Endometrial microvascular endothelial cells (primary cell): ENCODE results near the gene TBC1D22B. TPM values are rescaled to one million over a fixed set of nuclear protein-coding genes. Genes with fewer than 3 reads are reported as not detected.

ENCODE experiments used
- in situ Hi-C: cut with HindIII; loops from 2 replicates; pipeline ENCODE4 v1.10.0; 2017; ENCODE audit warnings: low sequenced_read_pairs, low pct_unique_long_range_greater_than_20kb; ENCODE audit errors: inconsistent ontology term
- total RNA-seq: library from RNA; depleted of rRNA; stranded (reverse); fragments of >200 nt; gene quantifications from one replicate; pipeline ENCODE4 v1.2.3, GENCODE V29; 2015; ENCODE audit errors: inconsistent ontology term

Gene TBC1D22B, protein sequence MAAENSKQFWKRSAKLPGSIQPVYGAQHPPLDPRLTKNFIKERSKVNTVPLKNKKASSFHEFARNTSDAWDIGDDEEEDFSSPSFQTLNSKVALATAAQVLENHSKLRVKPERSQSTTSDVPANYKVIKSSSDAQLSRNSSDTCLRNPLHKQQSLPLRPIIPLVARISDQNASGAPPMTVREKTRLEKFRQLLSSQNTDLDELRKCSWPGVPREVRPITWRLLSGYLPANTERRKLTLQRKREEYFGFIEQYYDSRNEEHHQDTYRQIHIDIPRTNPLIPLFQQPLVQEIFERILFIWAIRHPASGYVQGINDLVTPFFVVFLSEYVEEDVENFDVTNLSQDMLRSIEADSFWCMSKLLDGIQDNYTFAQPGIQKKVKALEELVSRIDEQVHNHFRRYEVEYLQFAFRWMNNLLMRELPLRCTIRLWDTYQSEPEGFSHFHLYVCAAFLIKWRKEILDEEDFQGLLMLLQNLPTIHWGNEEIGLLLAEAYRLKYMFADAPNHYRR
- 15.4 TPM for total RNA-seq

DNA sequence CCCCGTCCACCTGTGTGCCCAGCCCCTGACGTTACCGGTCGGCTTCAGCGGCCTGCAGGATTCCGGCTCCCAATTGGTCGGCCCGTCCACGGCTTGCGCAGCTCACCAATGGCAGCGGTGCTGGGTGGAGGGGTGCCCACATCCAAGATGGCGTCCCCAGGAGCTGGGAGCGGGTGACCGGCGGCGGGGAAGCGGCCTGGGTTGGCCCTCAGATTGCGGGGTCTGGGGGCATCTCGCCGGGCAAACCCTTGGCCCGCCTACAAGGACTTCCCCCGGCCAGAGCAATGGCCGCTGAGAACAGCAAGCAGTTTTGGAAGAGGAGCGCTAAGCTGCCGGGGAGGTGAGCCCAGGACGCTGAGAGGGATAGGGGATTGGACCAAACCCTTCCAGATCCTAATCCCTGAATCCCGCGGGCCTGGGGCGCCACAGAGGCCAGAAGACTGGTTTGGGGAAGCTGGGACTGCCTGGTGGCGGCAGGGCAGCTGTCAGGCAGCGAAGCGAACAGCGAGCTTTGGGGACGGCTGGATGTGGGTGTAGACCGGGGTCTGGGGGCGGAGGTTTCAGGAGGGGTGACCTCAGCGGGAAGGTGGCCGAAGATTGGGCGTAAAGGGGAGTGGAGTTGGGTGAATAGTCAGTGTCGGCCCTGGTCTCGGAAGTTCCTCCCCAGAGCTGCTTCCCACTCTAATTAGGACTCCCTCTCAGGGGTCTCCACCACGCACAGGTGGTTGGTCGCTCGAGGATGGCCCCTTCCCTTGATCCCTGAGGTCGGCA is at the start of gene TBC1D22B, which contains the start of gene TMEM217:
Gene TBC1D22B (plus strand): TSS at position 139 of the 771 bp plus-strand sequence. CDS start 146 bp downstream, at position 285.
Gene TMEM217 (minus strand): TSS at position 511 of the 771 bp plus-strand sequence. CDS start 39,114 bp downstream, outside the sequence.
- in situ Hi-C loops: no loop called here

DNA sequence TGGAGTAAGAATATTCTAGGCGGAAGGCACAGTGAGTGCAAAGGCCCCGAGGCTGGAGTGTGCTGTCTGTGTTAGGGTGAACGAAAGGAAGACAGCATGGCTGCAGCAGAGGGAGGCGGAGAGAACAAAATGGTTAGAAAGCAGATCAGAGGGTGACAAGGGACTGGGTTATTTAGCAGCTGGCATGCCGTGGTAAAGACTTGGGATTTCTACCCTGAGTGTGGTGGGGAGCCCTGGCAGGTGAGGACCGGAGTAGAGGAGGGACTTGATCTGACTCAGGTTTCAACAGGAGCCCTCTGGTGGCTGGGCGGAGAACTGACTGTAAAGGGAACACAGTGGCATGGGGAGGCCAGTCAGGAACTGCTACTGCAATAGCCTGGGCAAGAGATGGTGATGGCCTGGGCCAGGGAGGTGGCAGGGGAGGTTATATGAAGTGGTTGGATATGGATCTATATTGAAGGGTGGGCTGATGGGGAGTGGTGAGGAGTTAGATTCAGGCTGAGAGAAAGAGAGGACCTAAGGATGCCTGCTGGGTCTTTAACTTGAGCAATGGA is 49.6 kb upstream of the TBC1D22B start:
- in situ Hi-C loops: no loop called here

DNA sequence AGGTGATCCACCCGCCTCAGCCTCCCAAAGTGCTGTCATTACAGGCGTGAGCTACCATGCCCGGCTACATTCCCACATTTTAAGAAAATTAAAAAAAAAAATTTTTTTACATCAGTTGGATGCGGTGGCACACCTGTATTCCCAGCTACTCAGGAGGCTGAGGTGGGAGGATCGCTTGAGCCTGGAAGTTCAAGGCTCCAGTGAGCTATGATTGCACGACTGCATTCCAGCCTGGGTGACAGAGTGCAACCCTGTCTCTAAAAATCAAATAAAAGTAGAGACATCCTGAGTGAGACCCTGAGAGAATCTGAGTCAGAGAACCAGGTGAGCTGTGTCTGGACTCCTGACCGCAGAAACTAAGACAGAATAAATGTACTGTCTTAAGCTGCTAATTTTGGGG is 48.8 kb upstream of the TBC1D22B start:
- in situ Hi-C loops: no loop called here

DNA sequence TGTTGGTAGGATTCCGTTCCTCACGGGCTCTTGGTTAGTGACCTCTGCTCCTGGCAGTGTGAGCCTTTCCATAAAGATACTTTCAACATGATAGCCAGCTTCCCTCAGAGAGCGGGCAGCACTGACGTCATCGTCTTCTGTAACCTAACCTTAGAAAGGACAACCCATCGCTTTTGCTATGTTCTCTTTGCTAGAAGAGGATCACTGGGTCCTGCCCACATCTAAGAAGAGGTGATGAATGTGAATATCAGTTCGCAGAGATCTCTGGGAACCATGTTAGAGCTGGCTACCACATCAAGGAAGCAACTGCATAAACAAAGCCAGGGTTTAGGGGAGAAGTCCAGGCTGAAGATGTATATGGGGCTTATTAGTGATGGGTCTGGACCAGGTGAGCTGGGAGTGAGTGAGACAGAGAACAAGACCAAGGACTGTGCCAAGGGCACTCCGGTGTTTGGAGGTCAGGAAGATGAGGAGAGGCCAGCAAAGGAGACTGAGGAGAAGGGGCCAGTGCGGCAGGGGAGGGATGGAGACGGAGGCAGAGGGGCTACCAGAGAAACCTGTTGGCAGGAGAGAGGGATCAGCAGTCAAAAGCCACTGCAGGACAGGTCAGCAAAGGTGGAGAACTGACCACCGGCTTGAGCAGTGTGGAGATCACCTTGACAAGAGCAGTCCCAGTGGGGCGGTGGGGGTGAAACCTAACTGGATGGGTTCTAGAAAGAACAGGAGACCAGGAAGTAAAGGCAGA is 47.9 kb upstream of the TBC1D22B start:
- in situ Hi-C loops: no loop called here

DNA sequence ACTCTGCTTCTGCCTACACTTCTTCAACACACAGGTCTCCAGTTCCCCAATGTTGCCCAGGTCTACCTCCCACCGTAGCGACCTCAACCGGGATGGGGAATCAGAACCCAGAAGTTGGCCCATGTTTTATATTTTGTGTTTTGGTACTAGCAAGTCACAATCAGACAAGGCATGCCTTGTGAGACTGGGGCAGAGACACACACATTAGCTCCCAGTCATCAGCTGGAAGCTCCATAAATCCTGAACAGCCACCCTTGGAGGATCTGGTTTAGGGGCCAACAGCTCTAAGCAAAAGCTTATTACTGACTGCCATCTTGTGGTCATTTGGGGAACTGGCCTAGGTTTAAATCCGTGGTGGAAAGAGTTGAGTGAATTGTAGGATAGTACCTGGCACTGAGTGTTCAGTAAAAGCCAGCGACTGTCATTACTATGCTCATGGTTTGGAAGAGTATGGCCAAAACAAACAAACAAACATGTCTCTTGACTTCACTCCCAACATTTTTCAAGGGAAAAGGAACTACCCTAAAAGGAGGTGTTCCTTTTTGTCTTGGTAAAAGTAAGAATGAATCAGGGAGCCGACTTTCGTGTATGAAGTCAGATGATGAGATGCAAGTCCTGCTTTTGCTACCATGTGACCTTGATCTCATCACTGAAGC is 47.1 kb upstream of the TBC1D22B start:
- in situ Hi-C loops: no loop called here

GRCh38 chr6:37212268-37212667 is 45.3 kb upstream of the TBC1D22B start:
- in situ Hi-C loops: no loop called here

DNA sequence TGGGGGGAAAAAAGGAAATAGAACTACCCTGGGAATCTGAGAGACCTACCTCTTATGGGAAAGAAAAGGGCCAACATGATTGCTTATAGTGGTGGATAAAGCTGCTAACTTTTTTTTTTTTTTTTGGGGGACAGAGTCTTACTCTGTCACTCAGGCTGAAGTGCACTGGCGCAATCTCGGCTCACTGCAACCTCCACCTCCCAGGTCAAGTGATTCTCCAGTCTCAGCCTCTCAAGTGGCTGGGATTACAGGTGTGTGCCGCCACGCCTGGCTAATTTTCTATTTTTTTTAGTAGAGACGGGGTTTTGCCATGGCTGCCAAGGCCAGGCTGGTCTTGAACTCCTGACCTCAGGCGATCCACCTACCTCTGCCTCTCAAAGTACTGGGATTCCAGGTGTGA is 39.5 kb upstream of the TBC1D22B start:
- in situ Hi-C loops: no loop called here

DNA sequence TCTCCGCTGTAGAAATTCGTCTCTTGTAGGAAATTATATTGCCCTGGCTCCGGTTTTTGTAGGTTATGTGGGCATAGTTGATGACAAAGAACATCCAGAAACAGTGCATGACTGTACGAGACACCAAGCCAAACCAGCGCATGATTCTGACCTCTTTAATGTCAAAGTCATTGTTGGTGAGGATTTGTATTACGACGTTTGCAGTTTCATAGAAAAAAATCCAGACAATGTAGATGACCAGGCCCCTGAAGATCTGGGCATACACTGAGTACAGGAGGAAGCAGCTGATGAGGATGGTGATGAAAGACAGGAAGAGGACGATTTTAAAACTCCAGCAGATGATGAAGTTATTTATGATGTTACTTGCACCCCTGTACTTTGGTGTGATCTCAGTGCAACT is 39.1 kb upstream of the TBC1D22B start:
- in situ Hi-C loops: no loop called here

DNA sequence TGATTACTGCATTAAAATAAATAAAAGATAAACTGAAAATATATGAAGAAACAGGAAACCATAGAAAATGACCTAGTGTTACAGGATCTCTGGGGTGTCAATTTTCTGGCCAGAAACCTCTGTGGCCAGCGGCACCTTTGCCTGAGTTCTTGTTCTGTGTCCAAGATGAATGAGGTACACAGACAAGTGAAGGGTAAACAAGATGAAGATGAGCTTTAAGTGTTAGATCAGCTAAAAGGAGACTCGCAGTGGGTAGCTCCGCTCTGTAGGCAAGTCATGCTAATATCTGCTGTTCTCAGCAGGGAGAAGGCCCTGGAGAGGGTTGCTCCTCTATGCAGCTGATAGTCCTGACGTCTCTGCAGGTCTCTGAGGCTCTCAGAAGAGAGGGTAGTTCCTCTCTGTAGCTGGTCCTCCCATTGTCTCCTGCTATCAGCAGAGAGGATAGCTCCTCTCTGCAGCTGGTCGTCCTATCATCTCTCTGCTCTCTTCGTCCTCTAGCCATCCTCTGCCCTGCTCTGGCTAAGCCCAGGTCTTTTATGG is 35.9 kb upstream of the TBC1D22B start:
- in situ Hi-C loops: no loop called here

GRCh38 chr6:37222125-37222967 is 35.2 kb upstream of the TBC1D22B start:
- in situ Hi-C loops: no loop called here

DNA sequence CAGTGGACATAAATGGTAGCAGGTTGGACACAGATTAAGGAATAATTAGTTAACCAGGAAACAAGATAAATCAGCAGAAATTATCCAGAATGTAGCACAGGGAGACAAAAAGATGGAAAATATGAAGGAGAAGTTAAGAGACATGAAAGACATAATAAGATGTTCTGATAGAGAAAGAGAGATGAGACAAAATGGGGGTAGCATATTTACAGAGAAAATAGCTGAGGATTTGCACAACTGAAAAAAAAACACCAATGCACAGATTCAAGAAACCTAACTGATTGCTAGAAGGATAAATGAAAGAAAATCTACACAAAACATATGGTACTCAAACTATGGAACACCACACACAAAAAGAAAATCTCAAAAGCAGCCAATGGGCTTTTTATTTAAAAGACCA is 34.6 kb upstream of the TBC1D22B start:
- in situ Hi-C loops: no loop called here

- in situ Hi-C loops: no loop called here
These were observed 32.0 kb upstream of the TBC1D22B start for GRCh38 chr6:37225350-37226169.

DNA sequence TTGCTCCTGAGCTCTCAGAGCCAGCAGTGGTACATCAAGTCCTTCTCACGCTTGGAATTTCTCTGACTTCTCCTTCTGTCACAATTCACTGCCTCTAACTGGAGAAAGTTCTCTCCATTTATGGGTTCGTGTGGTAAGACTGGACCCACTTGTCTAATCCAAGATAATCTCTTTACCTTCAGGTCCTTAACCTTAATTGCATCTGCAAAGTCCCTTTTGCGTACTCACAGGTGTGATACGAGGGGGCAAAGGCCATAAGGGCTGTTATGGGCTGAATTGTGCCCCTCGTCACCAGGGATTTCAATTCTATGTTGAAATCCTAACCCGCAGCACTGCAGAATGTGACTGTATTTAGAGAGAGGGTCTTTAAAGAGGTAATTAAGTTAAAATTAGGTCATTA is 27.5 kb upstream of the TBC1D22B start:
- in situ Hi-C loops: no loop called here

DNA sequence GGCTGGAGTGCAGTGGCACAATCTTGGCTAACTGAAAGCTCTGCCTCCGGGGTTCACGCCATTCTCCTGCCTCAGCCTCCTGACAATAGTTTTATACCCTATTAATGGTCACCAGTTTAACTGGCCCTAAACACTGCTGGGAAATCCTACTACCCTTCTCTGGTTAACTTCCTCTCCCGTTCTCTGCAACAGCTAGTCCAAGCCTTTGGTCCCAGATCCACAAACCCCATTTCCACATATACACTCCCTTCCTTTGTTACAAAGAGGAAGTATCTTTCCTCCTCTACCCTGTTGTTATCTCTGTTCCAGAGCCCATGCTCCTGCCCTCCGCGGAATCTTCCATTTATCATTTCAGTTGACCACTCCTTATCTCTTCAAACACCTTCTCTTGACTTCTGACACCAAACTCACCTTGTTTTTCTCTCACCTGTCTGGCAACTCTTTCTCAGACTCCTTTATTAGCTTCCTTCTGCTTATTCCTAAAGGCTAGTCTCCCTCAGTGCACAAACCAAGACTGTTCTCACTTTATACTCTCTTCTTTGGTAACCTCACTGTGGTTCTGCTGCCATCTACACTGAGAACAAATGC is 25.0 kb upstream of the TBC1D22B start:
- in situ Hi-C loops: no loop called here

DNA sequence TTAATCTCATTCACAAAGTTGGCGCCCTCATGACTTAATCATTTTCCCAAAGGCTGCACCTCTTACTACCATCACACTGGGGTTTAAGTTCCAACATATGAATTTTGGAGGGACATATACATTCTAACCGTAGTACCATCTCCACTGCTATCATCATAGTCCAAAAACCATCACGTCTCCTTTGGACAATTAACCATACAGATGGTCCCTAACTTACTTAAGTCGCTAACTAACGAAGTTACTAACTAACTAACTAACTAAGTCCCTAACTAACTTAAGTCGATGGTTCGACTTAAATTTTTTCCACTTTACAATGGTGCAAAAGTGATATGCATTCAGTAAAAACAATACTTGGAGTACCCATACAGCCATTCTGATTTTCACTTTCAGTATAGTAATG is 24.0 kb upstream of the TBC1D22B start:
- in situ Hi-C loops: no loop called here

- in situ Hi-C loops: no loop called here
These were observed 20.7 kb upstream of the TBC1D22B start for GRCh38 chr6:37236921-37237320.
